Measurements from ENCODE around the gene MARCHF2.

MARCHF2 gene

DNA sequence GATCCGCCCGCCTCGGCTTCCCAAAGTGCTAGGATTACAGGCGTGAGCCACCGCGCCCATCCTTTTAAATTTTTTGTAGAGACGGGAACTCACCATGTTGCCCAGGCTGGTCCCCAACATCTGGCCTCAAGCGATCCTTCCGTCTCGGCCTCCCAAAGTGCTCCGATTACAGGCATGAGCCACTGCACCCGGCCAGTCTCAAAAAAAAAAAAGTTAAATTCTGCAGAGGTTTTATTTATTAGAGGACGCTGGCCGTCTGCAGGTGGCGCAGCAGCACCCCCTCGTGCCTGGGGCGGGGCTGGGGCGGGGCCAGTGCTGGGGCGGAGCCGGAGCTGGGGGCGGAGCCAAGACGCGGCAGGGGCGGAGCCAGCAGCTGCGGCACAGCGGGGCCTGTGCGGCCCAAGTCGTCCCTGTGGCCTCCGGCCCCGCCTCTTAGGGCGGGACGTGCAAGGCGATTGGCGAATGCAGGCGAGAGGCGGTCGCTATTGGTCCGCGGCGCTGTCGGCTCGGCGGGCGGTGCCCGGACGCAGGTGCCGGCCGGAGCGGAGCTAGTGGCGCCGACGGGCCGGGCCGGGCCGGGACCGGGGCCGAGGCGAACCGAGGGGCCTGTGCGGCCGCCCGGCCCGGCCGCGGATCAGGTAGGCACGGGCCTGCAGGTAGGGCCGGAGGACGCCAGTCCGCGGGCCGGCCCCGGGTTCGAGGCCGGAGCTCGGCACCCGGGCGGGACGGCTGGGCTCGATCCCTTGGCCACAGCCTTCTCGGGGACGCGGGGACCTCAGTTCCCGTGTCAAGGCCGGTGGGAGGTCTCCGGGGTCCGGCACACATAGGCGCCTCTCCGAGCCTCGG is at the start of gene MARCHF2 (continued):
- TF ChIP-seq, protein P1, sequence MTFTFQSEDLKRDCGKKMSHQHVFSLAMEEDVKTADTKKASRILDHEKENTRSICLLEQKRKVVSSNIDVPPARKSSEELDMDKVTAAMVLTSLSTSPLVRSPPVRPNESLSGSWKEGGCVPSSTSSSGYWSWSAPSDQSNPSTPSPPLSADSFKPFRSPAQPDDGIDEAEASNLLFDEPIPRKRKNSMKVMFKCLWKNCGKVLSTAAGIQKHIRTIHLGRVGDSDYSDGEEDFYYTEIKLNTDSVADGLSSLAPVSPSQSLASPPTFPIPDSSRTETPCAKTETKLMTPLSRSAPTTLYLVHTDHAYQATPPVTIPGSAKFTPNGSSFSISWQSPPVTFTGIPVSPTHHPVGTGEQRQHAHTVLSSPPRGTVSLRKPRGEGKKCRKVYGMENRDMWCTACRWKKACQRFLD (tag by site-specific recombination; IDR thresholded peaks at IDR 0.05): no peak
- TF ChIP-seq ZNF596 (tag by site-specific recombination; IDR thresholded peaks at IDR 0.05): peak; percentile 17; the same call in 1 of the 2 replicates
- no peak for TF ChIP-seq ZNF157 (tag by site-specific recombination; IDR thresholded peaks at IDR 0.05)
- TF ChIP-seq, protein P2, sequence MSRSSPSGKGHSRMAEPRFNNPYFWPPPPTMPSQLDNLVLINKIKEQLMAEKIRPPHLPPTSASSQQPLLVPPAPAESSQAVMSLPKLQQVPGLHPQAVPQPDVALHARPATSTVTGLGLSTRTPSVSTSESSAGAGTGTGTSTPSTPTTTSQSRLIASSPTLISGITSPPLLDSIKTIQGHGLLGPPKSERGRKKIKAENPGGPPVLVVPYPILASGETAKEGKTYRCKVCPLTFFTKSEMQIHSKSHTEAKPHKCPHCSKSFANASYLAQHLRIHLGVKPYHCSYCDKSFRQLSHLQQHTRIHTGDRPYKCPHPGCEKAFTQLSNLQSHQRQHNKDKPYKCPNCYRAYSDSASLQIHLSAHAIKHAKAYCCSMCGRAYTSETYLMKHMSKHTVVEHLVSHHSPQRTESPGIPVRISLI (tag by site-specific recombination; IDR thresholded peaks at IDR 0.05): peak; percentile 80
- TF ChIP-seq ZNF19 (tag by site-specific recombination; IDR thresholded peaks at IDR 0.05; ENCODE audit: low read depth): no peak
- no peak for TF ChIP-seq TCF7L2 (IDR thresholded peaks at IDR 0.05; ENCODE audit: borderline replicate concordance, low read depth, low read length)
- no peak for TF ChIP-seq GLI4 (tag by site-specific recombination; IDR thresholded peaks at IDR 0.05)
- no peak for TF ChIP-seq ZFP3 (tag by site-specific recombination; IDR thresholded peaks at IDR 0.05; ENCODE audit: low read depth)
- no peak for TF ChIP-seq ZNF791 (tag by site-specific recombination; IDR thresholded peaks at IDR 0.05)
- 0 out of 2 replicates have a peak, but pooled peaks have one; percentile 38 for TF ChIP-seq GLIS2 (tag by site-specific recombination; IDR thresholded peaks at IDR 0.05)
- TF ChIP-seq REPIN1 (tag by site-specific recombination; IDR thresholded peaks at IDR 0.05; ENCODE audit: low read depth): no peak
- TF ChIP-seq ZNF621 (tag by site-specific recombination; IDR thresholded peaks at IDR 0.05): no peak
- no peak for TF ChIP-seq ZNF423 (tag by site-specific recombination; IDR thresholded peaks at IDR 0.05)
- peak; percentile 42; the same call in 1 of the 2 replicates for TF ChIP-seq KLF9 (tag by site-specific recombination; IDR thresholded peaks at IDR 0.05; ENCODE audit: low read depth)
- TF ChIP-seq ZNF416 (tag by site-specific recombination; IDR thresholded peaks at IDR 0.05): no peak
- TF ChIP-seq ZNF654 (tag by site-specific recombination; IDR thresholded peaks at IDR 0.05; ENCODE audit: low read depth): peak; percentile 16; the same call in 1 of the 2 replicates
- TF ChIP-seq ZNF324 (tag by site-specific recombination; IDR thresholded peaks at IDR 0.05): no peak
- no peak for TF ChIP-seq ZNF843 (tag by site-specific recombination; IDR thresholded peaks at IDR 0.05)
- TF ChIP-seq, protein P3, sequence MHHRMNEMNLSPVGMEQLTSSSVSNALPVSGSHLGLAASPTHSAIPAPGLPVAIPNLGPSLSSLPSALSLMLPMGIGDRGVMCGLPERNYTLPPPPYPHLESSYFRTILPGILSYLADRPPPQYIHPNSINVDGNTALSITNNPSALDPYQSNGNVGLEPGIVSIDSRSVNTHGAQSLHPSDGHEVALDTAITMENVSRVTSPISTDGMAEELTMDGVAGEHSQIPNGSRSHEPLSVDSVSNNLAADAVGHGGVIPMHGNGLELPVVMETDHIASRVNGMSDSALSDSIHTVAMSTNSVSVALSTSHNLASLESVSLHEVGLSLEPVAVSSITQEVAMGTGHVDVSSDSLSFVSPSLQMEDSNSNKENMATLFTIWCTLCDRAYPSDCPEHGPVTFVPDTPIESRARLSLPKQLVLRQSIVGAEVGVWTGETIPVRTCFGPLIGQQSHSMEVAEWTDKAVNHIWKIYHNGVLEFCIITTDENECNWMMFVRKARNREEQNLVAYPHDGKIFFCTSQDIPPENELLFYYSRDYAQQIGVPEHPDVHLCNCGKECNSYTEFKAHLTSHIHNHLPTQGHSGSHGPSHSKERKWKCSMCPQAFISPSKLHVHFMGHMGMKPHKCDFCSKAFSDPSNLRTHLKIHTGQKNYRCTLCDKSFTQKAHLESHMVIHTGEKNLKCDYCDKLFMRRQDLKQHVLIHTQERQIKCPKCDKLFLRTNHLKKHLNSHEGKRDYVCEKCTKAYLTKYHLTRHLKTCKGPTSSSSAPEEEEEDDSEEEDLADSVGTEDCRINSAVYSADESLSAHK (tag by site-specific recombination; IDR thresholded peaks at IDR 0.05): no peak
- peak; percentile 25; the same call in 1 of the 2 replicates for TF ChIP-seq GLIS1 (tag by site-specific recombination; IDR thresholded peaks at IDR 0.05)
- no peak for TF ChIP-seq ZNF146 (tag by site-specific recombination; IDR thresholded peaks at IDR 0.05)
- peak; percentile 55; the same call in 1 of the 2 replicates for TF ChIP-seq ZNF677 (tag by site-specific recombination; IDR thresholded peaks at IDR 0.05)
- no peak for TF ChIP-seq ZNF133 (tag by site-specific recombination; IDR thresholded peaks at IDR 0.05)
- no peak for TF ChIP-seq ZNF707 (tag by site-specific recombination; IDR thresholded peaks at IDR 0.05)
- TF ChIP-seq, protein P4, sequence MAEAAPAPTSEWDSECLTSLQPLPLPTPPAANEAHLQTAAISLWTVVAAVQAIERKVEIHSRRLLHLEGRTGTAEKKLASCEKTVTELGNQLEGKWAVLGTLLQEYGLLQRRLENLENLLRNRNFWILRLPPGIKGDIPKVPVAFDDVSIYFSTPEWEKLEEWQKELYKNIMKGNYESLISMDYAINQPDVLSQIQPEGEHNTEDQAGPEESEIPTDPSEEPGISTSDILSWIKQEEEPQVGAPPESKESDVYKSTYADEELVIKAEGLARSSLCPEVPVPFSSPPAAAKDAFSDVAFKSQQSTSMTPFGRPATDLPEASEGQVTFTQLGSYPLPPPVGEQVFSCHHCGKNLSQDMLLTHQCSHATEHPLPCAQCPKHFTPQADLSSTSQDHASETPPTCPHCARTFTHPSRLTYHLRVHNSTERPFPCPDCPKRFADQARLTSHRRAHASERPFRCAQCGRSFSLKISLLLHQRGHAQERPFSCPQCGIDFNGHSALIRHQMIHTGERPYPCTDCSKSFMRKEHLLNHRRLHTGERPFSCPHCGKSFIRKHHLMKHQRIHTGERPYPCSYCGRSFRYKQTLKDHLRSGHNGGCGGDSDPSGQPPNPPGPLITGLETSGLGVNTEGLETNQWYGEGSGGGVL (tag by site-specific recombination; IDR thresholded peaks at IDR 0.05): no peak
- TF ChIP-seq ZNF76 (tag by site-specific recombination; IDR thresholded peaks at IDR 0.05; ENCODE audit: borderline replicate concordance, low read depth): no peak
- TF ChIP-seq OVOL3 (tag by site-specific recombination; IDR thresholded peaks at IDR 0.05): no peak
- TF ChIP-seq ZNF626 (tag by site-specific recombination; IDR thresholded peaks at IDR 0.05): no peak
- no peak for TF ChIP-seq ZNF768 (tag by site-specific recombination; IDR thresholded peaks at IDR 0.05)
- TF ChIP-seq, protein P5, sequence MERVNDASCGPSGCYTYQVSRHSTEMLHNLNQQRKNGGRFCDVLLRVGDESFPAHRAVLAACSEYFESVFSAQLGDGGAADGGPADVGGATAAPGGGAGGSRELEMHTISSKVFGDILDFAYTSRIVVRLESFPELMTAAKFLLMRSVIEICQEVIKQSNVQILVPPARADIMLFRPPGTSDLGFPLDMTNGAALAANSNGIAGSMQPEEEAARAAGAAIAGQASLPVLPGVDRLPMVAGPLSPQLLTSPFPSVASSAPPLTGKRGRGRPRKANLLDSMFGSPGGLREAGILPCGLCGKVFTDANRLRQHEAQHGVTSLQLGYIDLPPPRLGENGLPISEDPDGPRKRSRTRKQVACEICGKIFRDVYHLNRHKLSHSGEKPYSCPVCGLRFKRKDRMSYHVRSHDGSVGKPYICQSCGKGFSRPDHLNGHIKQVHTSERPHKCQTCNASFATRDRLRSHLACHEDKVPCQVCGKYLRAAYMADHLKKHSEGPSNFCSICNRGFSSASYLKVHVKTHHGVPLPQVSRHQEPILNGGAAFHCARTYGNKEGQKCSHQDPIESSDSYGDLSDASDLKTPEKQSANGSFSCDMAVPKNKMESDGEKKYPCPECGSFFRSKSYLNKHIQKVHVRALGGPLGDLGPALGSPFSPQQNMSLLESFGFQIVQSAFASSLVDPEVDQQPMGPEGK (tag by site-specific recombination; IDR thresholded peaks at IDR 0.05): peak; percentile 40; the same call in 1 of the 2 replicates
- no peak for TF ChIP-seq ZNF670 (tag by site-specific recombination; IDR thresholded peaks at IDR 0.05; ENCODE audit: low read depth)
- no peak for TF ChIP-seq YY2 (tag by site-specific recombination; IDR thresholded peaks at IDR 0.05)
